ENCODE data around the gene SLITRK5. TPM values are rescaled to one million over a fixed set of nuclear protein-coding genes. Genes with fewer than 3 reads are reported as not detected.

The SLITRK5 gene
- total RNA-seq, 6 experiments from 2014 or later, result not detected

DNA sequence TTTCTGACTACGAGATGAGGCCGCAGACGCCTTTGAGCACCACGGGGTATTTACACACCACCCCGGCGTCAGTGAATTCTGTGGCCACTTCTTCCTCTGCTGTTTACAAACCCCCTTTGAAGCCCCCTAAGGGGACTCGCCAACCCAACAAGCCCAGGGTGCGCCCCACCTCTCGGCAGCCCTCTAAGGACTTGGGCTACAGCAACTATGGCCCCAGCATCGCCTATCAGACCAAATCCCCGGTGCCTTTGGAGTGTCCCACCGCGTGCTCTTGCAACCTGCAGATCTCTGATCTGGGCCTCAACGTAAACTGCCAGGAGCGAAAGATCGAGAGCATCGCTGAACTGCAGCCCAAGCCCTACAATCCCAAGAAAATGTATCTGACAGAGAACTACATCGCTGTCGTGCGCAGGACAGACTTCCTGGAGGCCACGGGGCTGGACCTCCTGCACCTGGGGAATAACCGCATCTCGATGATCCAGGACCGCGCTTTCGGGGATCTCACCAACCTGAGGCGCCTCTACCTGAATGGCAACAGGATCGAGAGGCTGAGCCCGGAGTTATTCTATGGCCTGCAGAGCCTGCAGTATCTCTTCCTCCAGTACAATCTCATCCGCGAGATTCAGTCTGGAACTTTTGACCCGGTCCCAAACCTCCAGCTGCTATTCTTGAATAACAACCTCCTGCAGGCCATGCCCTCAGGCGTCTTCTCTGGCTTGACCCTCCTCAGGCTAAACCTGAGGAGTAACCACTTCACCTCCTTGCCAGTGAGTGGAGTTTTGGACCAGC is 5.3 kb downstream of the SLITRK5 start:
- Mint-ChIP-seq H3K36me3 (ENCODE audit: low read depth) (no peaks in the 10 kb centered on the region), H3K27ac (no peak overlapping the region), H3K9me3 (no peaks in the 10 kb centered on the region), H3K4me3 (no peak overlapping the region), H3K4me1 (ENCODE audit: low read depth) (peaks cover 7% of the 10 kb centered on the region; the same call in 1 of the 2 replicates), H3K27me3 (ENCODE audit: insufficient read depth) (peaks cover 23% of the 10 kb centered on the region)
- TF ChIP-seq, protein P1, sequence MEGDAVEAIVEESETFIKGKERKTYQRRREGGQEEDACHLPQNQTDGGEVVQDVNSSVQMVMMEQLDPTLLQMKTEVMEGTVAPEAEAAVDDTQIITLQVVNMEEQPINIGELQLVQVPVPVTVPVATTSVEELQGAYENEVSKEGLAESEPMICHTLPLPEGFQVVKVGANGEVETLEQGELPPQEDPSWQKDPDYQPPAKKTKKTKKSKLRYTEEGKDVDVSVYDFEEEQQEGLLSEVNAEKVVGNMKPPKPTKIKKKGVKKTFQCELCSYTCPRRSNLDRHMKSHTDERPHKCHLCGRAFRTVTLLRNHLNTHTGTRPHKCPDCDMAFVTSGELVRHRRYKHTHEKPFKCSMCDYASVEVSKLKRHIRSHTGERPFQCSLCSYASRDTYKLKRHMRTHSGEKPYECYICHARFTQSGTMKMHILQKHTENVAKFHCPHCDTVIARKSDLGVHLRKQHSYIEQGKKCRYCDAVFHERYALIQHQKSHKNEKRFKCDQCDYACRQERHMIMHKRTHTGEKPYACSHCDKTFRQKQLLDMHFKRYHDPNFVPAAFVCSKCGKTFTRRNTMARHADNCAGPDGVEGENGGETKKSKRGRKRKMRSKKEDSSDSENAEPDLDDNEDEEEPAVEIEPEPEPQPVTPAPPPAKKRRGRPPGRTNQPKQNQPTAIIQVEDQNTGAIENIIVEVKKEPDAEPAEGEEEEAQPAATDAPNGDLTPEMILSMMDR (IDR thresholded peaks at IDR 0.05), result no peak
- DNase-seq, result no peak

DNA sequence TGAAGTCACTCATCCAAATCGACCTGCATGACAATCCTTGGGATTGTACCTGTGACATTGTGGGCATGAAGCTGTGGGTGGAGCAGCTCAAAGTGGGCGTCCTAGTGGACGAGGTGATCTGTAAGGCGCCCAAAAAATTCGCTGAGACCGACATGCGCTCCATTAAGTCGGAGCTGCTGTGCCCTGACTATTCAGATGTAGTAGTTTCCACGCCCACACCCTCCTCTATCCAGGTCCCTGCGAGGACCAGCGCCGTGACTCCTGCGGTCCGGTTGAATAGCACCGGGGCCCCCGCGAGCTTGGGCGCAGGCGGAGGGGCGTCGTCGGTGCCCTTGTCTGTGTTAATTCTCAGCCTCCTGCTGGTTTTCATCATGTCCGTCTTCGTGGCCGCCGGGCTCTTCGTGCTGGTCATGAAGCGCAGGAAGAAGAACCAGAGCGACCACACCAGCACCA is 5.9 kb downstream of the SLITRK5 start:
- TF ChIP-seq, protein P1 (IDR thresholded peaks at IDR 0.05), result no peak
- Mint-ChIP-seq H3K4me1 (ENCODE audit: low read depth) (0 out of 2 replicates have a peak, but pooled peaks cover 6% of the 10 kb centered on the region), H3K36me3 (ENCODE audit: low read depth) (no peaks in the 10 kb centered on the region), H3K9me3 (no peaks in the 10 kb centered on the region), H3K4me3 (no peak overlapping the region), H3K27me3 (ENCODE audit: insufficient read depth) (peaks cover 21% of the 10 kb centered on the region), H3K27ac (no peak overlapping the region)
- no peak for DNase-seq

DNA sequence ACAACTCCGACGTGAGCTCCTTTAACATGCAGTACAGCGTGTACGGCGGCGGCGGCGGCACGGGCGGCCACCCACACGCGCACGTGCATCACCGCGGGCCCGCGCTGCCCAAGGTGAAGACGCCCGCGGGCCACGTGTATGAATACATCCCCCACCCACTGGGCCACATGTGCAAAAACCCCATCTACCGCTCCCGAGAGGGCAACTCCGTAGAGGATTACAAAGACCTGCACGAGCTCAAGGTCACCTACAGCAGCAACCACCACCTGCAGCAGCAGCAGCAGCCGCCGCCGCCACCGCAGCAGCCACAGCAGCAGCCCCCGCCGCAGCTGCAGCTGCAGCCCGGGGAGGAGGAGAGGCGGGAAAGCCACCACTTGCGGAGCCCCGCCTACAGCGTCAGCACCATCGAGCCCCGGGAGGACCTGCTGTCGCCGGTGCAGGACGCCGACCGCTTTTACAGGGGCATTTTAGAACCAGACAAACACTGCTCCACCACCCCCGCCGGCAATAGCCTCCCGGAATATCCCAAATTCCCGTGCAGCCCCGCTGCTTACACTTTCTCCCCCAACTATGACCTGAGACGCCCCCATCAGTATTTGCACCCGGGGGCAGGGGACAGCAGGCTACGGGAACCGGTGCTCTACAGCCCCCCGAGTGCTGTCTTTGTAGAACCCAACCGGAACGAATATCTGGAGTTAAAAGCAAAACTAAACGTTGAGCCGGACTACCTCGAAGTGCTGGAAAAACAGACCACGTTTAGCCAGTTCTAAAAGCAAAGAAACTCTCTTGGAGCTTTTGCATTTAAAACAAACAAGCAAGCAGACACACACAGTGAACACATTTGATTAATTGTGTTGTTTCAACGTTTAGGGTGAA is 6.6 kb downstream of the SLITRK5 start:
- TF ChIP-seq, protein P1 (IDR thresholded peaks at IDR 0.05), result no peak
- Mint-ChIP-seq H3K27me3 (ENCODE audit: insufficient read depth) (peaks cover 18% of the 10 kb centered on the region), H3K4me1 (ENCODE audit: low read depth) (0 out of 2 replicates have a peak, but pooled peaks cover 2% of the 10 kb centered on the region), H3K27ac (no peak overlapping the region), H3K36me3 (ENCODE audit: low read depth) (no peaks in the 10 kb centered on the region), H3K4me3 (peak overlapping the region; percentile 59), H3K9me3 (no peaks in the 10 kb centered on the region)
- DNase-seq, result no peak

DNA sequence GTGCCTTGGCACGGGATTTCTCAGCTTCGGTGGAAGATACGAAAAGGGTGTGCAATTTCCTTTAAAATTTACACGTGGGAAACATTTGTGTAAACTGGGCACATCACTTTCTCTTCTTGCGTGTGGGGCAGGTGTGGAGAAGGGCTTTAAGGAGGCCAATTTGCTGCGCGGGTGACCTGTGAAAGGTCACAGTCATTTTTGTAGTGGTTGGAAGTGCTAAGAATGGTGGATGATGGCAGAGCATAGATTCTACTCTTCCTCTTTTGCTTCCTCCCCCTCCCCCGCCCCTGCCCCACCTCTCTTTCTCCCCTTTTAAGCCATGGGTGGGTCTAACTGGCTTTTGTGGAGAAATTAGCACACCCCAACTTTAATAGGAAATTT is 7.2 kb downstream of the SLITRK5 start:
- peak overlapping the region; percentile 59; the same call in 1 of the 2 replicates for H3K4me3 Mint-ChIP-seq
- H3K4me1 Mint-ChIP-seq (ENCODE audit: low read depth), result no peaks in the 10 kb centered on the region
- TF ChIP-seq, protein P1 (IDR thresholded peaks at IDR 0.05), result no peak
- no peak for DNase-seq
- no peak overlapping the region for H3K27ac Mint-ChIP-seq
- peaks cover 18% of the 10 kb centered on the region for H3K27me3 Mint-ChIP-seq (ENCODE audit: insufficient read depth)
- H3K36me3 Mint-ChIP-seq (ENCODE audit: low read depth), result no peaks in the 10 kb centered on the region
- H3K9me3 Mint-ChIP-seq, result no peaks in the 10 kb centered on the region

DNA sequence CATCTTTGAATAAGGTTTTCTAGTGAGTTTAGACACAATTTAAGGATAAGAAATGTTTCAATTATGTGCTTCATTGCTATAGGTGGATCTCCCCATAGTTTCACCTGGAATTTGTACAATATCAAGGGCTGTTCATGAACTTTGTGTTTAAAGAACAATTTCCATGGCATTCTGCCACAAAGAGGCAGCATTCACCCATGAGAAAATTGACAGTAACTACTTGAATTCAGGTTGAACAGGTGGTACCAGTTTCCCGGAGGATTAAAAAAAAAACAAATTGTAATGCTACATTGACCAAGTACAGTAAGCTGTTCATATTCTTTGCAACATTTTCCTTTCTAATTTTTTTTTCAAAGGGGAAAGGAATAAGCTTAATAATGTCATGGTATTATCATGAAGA is 9.1 kb downstream of the SLITRK5 start:
- no peak overlapping the region for H3K4me3 Mint-ChIP-seq
- H3K27me3 Mint-ChIP-seq (ENCODE audit: insufficient read depth), result peaks cover 8% of the 10 kb centered on the region
- TF ChIP-seq, protein P1 (IDR thresholded peaks at IDR 0.05), result no peak
- H3K36me3 Mint-ChIP-seq (ENCODE audit: low read depth), result no peaks in the 10 kb centered on the region
- no peak for DNase-seq
- no peaks in the 10 kb centered on the region for H3K4me1 Mint-ChIP-seq (ENCODE audit: low read depth)
- H3K9me3 Mint-ChIP-seq, result no peaks in the 10 kb centered on the region
- no peak overlapping the region for H3K27ac Mint-ChIP-seq

Measured in HFFc6 (cell line).